SK-N-SH (cell line): ENCODE measurements around the gene ZSWIM5. TPM values are rescaled to one million over a fixed set of nuclear protein-coding genes. Genes with fewer than 3 reads are reported as not detected.

ENCODE experiments used
- CTCF ChIA-PET: fragments of 300-600, 350-600 bp; formaldehyde crosslinking; extraction: SDS; loops from one replicate; lab custom pipeline; 2021; lab: Yijun Ruan, JAX
- POLR2A ChIA-PET: fragments of 350-600 bp; sonication (Branson Sonifier 250); formaldehyde crosslinking; extraction: SDS; loops from one replicate; lab custom pipeline; 2020; ENCODE audit warnings: antibody characterized with exemption, inconsistent platforms; lab: Yijun Ruan, JAX
- DNase-seq: peaks from one replicate; pipeline ENCODE4 v3.0.0; 2012
- H2AFZ ChIP-seq: fragments of 200-600 bp; sonication (generic); 2 replicates; pipeline ENCODE4 v1.8.1; 2016; ENCODE audit warnings: antibody characterized with exemption, mild to moderate bottlenecking, low read depth
- H3F3A ChIP-seq: fragments of 200-600 bp; sonication (generic); replicated peaks from 2 replicates; pipeline ENCODE3; 2016; ENCODE audit warnings: antibody characterized with exemption, mild to moderate bottlenecking; ENCODE audit not compliant: insufficient read depth
- H3K27ac ChIP-seq, 2 experiments: fragments of 200-500 bp in 1 of 2; fragments of 200-600 bp in 1 of 2; sonication (Bioruptor generic) in 1 of 2; sonication (generic), shearing (Covaris generic) in 1 of 2; 2 replicates each; pipeline versions ENCODE4 v1.5.1 to v1.6.1; 2014 to 2016; ENCODE audit warnings: low read depth in 2 of 2, inconsistent platforms in 1 of 2, low read length in 1 of 2, mild to moderate bottlenecking in 1 of 2, mixed read lengths in 1 of 2
- H3K27me3 ChIP-seq: fragments of 200-600 bp; sonication (generic), shearing (Covaris generic); 2 replicates; pipeline ENCODE4 v1.6.1; 2016; ENCODE audit warnings: mixed run types; ENCODE audit not compliant: insufficient read depth
- H3K36me3 ChIP-seq, 2 experiments: fragments of 200-500 bp in 1 of 2; fragments of 200-600 bp in 1 of 2; sonication (Bioruptor generic) in 1 of 2; sonication (generic) in 1 of 2; replicated peaks in 1 of 2; 2 replicates each; pipeline versions ENCODE3 to v1.5.1; 2014 to 2016; ENCODE audit warnings: low read length in 1 of 2, mild to moderate bottlenecking in 1 of 2; ENCODE audit not compliant: insufficient read depth in 2 of 2, control insufficient read depth in 1 of 2
- H3K4me1 ChIP-seq, 2 experiments: fragments of 200-500 bp in 1 of 2; fragments of 200-600 bp in 1 of 2; sonication (Bioruptor generic) in 1 of 2; sonication (generic), shearing (Covaris generic) in 1 of 2; 2 replicates each; pipeline versions ENCODE4 v1.5.1 to v1.6.1; 2014 to 2016; ENCODE audit warnings: low read depth in 1 of 2, low read length in 1 of 2, mixed run types in 1 of 2; ENCODE audit not compliant: insufficient read depth in 2 of 2, control insufficient read depth in 1 of 2
- H3K4me2 ChIP-seq: fragments of 200-600 bp; sonication (generic), shearing (Covaris generic); 2 replicates; pipeline ENCODE4 v1.6.1; 2017; ENCODE audit warnings: mixed run types
- H3K4me3 ChIP-seq, 2 experiments: fragments of 200-500 bp in 1 of 2; fragments of 200-600 bp in 1 of 2; sonication (Bioruptor generic) in 1 of 2; sonication (generic), shearing (Covaris generic) in 1 of 2; 2 replicates each; pipeline versions ENCODE4 v1.5.1 to v1.8.1; 2014 to 2016; ENCODE audit warnings: low read depth in 2 of 2, inconsistent platforms in 1 of 2, low read length in 1 of 2, mild to moderate bottlenecking in 1 of 2, mixed read lengths in 1 of 2, moderate library complexity in 1 of 2
- H3K79me2 ChIP-seq: fragments of 200-600 bp; sonication (generic); 2 replicates; pipeline ENCODE4 v1.8.1; 2017; ENCODE audit warnings: mild to moderate bottlenecking; ENCODE audit not compliant: insufficient read depth
- H3K9ac ChIP-seq: fragments of 200-600 bp; sonication (generic); 2 replicates; pipeline ENCODE4 v1.6.1; 2017; ENCODE audit warnings: mixed run types
- H3K9me2 ChIP-seq: fragments of 200-600 bp; sonication (generic); 2 replicates; pipeline ENCODE4 v1.6.1; 2017; ENCODE audit warnings: mixed run types
- H3K9me3 ChIP-seq: fragments of 200-600 bp; sonication (generic); 2 replicates; pipeline ENCODE4 v1.6.1; 2017; ENCODE audit warnings: mixed run types, mild to moderate bottlenecking, moderate library complexity
- H4K20me1 ChIP-seq: fragments of 200-600 bp; sonication (generic); 2 replicates; pipeline ENCODE4 v1.6.1; 2017; ENCODE audit warnings: mild to moderate bottlenecking, mixed run types; ENCODE audit not compliant: insufficient read depth
- CHD2 ChIP-seq: fragments of 150-350 bp; IDR thresholded peaks from 2 replicates; pipeline ENCODE4 v1.6.1; 2018; ENCODE audit warnings: low read length; ENCODE audit not compliant: partially characterized antibody
- EZH2phosphoT487 ChIP-seq: fragments of 200-600 bp; sonication (generic); IDR thresholded peaks from 2 replicates; pipeline ENCODE4 v1.6.1; 2017; ENCODE audit warnings: low read depth, mixed run types, mild to moderate bottlenecking, antibody characterized with exemption, moderate library complexity, borderline replicate concordance
- FOSL2 ChIP-seq: IDR thresholded peaks from 2 replicates; pipeline ENCODE4 v1.4.0; 2012; ENCODE audit warnings: low read depth, mild to moderate bottlenecking, moderate library complexity, borderline replicate concordance
- FOXJ3 ChIP-seq: sonication (generic); formaldehyde crosslinking; IDR thresholded peaks from 2 replicates; pipeline ENCODE4 v1.5.1; 2020; ENCODE audit warnings: mild to moderate bottlenecking, missing genetic modification reagents
- JUND ChIP-seq: IDR thresholded peaks from 2 replicates; pipeline ENCODE4 v1.4.0; 2012
- MEF2A ChIP-seq: IDR thresholded peaks from 2 replicates; pipeline ENCODE4 v1.4.0; 2012; ENCODE audit warnings: low read depth, borderline replicate concordance
- MXI1 ChIP-seq: IDR thresholded peaks from 2 replicates; pipeline ENCODE4 v1.6.1; 2012; ENCODE audit warnings: mild to moderate bottlenecking, low read depth, low read length, improper control_type of control experiment
- NFIC ChIP-seq: IDR thresholded peaks from 2 replicates; pipeline ENCODE4 v1.4.0; 2012; ENCODE audit warnings: borderline replicate concordance
- POLR2AphosphoS5 ChIP-seq: IDR thresholded peaks from 2 replicates; pipeline ENCODE4 v1.6.1; 2012; ENCODE audit warnings: low read depth, low read length
- RCOR1 ChIP-seq: fragments of 150-350 bp; IDR thresholded peaks from 2 replicates; pipeline ENCODE4 v1.6.1; 2017; ENCODE audit warnings: antibody characterized with exemption, low read length
- TCF12 ChIP-seq: IDR thresholded peaks from 2 replicates; pipeline ENCODE4 v1.4.0; 2012
- YY1 ChIP-seq: IDR thresholded peaks from 2 replicates; pipeline ENCODE4 v1.4.0; 2012; ENCODE audit warnings: low read depth, mild to moderate bottlenecking
- WGBS: methylation state at CpG from one replicate; pipeline ENCODE4 v1.1.6; 2017; ENCODE audit warnings: low lambda C conversion rate; 5-methylcytosine and 5-hydroxymethylcytosine counted together
- polyA plus RNA-seq, 3 experiments: library from polyadenylated mRNA; depleted of rRNA; stranded (reverse); fragments of >200 nt; gene quantifications; 2 replicates each; pipeline ENCODE4 v1.2.3, GENCODE V29; 2012
- TF ChIP-seq, protein P1 (sequence below): IDR thresholded peaks from 2 replicates; pipeline ENCODE4; 2012
- TF ChIP-seq, protein P2 (sequence below): fragments of 150-350 bp; IDR thresholded peaks from 2 replicates; pipeline ENCODE4 v1.6.1; 2016; ENCODE audit warnings: mild to moderate bottlenecking, low read depth, low read length
- TF ChIP-seq, protein P3 (sequence below): IDR thresholded peaks from 2 replicates; pipeline ENCODE4 v1.4.0; 2012; ENCODE audit warnings: low read depth

Gene ZSWIM5
- polyA plus RNA-seq, 1 of the 3 experiments (the other 2 are of a cell fraction): 0.07 TPM

DNA sequence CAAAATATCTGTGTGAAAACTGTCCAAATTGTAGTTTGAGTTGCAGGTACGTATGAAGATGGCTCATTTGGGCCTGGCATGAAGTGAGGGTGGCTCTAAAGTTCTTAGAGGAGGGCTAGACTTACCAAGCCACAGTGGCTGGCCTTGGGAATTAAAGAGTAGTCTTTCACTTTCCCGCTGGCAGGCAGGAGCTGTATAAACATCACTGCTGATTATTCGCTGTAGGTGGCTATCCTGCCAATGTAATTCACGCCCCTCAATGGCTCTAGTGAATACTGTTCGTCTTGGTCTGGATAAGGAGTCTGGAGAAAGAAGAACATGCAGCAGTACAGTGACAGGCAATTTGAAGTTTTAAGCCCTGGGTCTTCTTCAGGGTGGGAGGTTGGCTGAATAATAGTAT lies 163.3 kb downstream of the ZSWIM5 start:
- no peaks in the 10 kb centered on the region for H3K9me2 ChIP-seq
- H3K79me2 ChIP-seq: no peaks in the 10 kb centered on the region
- 46% methylated on average over 5 of the region's 5 CpGs for WGBS
- no peaks in the 10 kb centered on the region for H3K4me1 ChIP-seq
- H3K27ac ChIP-seq: no peak overlapping the region
- TF ChIP-seq, protein P1, sequence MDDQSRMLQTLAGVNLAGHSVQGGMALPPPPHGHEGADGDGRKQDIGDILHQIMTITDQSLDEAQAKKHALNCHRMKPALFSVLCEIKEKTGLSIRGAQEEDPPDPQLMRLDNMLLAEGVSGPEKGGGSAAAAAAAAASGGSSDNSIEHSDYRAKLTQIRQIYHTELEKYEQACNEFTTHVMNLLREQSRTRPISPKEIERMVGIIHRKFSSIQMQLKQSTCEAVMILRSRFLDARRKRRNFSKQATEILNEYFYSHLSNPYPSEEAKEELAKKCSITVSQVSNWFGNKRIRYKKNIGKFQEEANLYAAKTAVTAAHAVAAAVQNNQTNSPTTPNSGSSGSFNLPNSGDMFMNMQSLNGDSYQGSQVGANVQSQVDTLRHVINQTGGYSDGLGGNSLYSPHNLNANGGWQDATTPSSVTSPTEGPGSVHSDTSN: no peak
- CTCF ChIA-PET: interaction anchor here (1.2 to 1.3 kb wide), 2 partner anchors 12 to 450 kb away, joined by 3 to 5 read pairs; no protein-coding TSS in a partner anchor
- no peaks in the 10 kb centered on the region for H4K20me1 ChIP-seq
- H3F3A ChIP-seq: no peaks in the 10 kb centered on the region
- H2AFZ ChIP-seq: no peak overlapping the region
- no peak for DNase-seq
- H3K36me3 ChIP-seq: no peaks in the 10 kb centered on the region
- H3K9me3 ChIP-seq: no peaks in the 10 kb centered on the region
- H3K4me2 ChIP-seq: no peak overlapping the region
- no peaks in the 10 kb centered on the region for H3K27me3 ChIP-seq
- H3K9ac ChIP-seq: no peak overlapping the region
- POLR2A ChIA-PET: no interaction called here
- no peak overlapping the region for H3K4me3 ChIP-seq

DNA sequence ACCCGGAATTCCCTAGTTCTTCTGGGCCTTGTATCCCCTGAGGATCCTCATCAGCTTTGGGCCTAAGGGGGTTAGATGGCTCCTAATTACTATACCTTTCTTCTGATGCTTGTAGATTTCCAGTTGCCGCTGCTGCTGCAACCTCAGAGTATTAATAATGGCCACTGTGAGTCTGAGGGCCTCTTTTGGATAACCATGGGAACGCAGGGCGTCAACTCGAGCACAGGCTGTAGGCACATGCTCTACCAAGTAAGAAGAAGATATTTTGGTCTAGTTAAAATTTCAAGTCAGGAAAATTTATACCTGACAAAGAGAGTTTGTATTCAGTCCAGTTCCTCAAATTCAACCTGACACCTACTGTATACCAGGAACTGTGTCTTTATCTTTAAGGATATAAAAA lies 166.1 kb downstream of the ZSWIM5 start:
- Histone ChIP-seq H3K4me1 (no peaks in the 10 kb centered on the region), H3F3A (no peaks in the 10 kb centered on the region), H3K9ac (no peak overlapping the region), H3K9me3 (no peaks in the 10 kb centered on the region), H3K9me2 (no peaks in the 10 kb centered on the region), H4K20me1 (no peaks in the 10 kb centered on the region), H2AFZ (no peak overlapping the region), H3K79me2 (no peaks in the 10 kb centered on the region), H3K4me3 (no peak overlapping the region), H3K27ac (no peak overlapping the region), H3K27me3 (no peaks in the 10 kb centered on the region), H3K4me2 (no peak overlapping the region), H3K36me3 (no peaks in the 10 kb centered on the region)
- no peak for TF ChIP-seq EZH2phosphoT487
- TF ChIP-seq FOXJ3 (CRISPR knock-in tag): no peak
- no peak for TF ChIP-seq YY1
- no peak for TF ChIP-seq TCF12
- TF ChIP-seq MEF2A: no peak
- TF ChIP-seq, protein P2, sequence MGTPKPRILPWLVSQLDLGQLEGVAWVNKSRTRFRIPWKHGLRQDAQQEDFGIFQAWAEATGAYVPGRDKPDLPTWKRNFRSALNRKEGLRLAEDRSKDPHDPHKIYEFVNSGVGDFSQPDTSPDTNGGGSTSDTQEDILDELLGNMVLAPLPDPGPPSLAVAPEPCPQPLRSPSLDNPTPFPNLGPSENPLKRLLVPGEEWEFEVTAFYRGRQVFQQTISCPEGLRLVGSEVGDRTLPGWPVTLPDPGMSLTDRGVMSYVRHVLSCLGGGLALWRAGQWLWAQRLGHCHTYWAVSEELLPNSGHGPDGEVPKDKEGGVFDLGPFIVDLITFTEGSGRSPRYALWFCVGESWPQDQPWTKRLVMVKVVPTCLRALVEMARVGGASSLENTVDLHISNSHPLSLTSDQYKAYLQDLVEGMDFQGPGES: no peak
- no peak for TF ChIP-seq CHD2
- ChIA-PET POLR2A (no interaction called here), CTCF (interaction anchor here (0.8 to 2.0 kb wide), 3 partner anchors 22 to 260 kb away, joined by 4 to 8 read pairs (median 7); no protein-coding TSS in a partner anchor)
- no peak for DNase-seq
- WGBS: 76% methylated on average over 5 of the region's 5 CpGs

DNA sequence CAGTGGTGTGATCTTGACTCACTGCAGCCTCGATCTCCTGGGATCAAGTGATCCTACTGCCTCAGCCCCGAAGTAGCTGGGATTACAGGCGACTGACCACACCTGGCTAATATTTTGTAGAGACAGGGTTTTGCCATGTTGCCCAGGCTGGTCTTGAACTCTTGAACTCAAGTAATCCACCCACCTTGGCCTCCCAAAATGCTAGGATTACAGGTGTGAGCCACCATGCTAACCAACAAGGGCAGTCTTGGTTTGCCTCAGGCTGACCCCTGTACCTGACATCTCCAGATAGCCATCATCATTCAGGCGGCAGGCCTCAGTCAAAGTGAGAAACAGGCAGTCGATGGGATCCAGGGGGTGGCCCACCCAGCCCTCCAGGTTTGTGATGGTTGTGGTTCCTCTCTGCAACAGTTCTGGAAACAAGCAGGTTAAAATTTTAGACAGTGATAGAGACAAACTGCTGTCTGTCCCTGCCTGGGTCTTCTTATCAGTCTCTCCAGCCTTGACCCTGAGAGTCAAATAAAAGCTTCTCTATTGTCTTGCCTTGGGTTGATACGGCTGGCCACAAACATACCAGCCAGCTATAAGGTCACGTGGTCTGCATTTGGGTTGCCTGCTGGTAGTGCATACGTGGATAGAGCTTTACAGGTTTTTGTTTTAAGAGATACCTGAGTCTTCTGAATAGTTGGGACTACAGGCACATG lies 167.6 kb downstream of the ZSWIM5 start:
- Histone ChIP-seq H3K4me1 (no peaks in the 10 kb centered on the region), H3K27me3 (no peaks in the 10 kb centered on the region), H3K9ac (no peak overlapping the region), H3K36me3 (no peaks in the 10 kb centered on the region), H3K4me2 (no peak overlapping the region), H2AFZ (no peak overlapping the region), H4K20me1 (no peaks in the 10 kb centered on the region), H3K27ac (no peak overlapping the region), H3F3A (no peaks in the 10 kb centered on the region), H3K9me3 (no peaks in the 10 kb centered on the region), H3K9me2 (no peaks in the 10 kb centered on the region), H3K79me2 (no peaks in the 10 kb centered on the region), H3K4me3 (no peak overlapping the region)
- no peak for DNase-seq
- WGBS: 75% methylated on average over 5 of the region's 8 CpGs
- CTCF ChIA-PET: interaction anchor here (2.0 kb wide), 1 partner anchor 21 kb away, joined by 7 read pairs; no protein-coding TSS in a partner anchor
- POLR2A ChIA-PET: interaction anchor here (0.6 kb wide), 1 partner anchor 133 kb away, joined by 5 read pairs; no protein-coding TSS in a partner anchor
- no peak for TF ChIP-seq MXI1
- TF ChIP-seq RCOR1: no peak
- TF ChIP-seq JUND: no peak
- TF ChIP-seq, protein P2: no peak
- TF ChIP-seq, protein P3, sequence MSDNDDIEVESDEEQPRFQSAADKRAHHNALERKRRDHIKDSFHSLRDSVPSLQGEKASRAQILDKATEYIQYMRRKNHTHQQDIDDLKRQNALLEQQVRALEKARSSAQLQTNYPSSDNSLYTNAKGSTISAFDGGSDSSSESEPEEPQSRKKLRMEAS: no peak
- no peak for TF ChIP-seq FOSL2
- no peak for TF ChIP-seq NFIC
- no peak for TF ChIP-seq CHD2
- TF ChIP-seq POLR2AphosphoS5: no peak
